ENCODE measurements around the gene CA14. TPM values are rescaled to one million over a fixed set of nuclear protein-coding genes. Genes with fewer than 3 reads are reported as not detected.

CA14 gene
- total and polyA plus RNA-seq, 9 of the 15 experiments (the other 6 are each of a cell fraction or from before 2014, with no cell fraction given) = 0.13 to 0.57 (median 0.26) TPM; not detected in 1

DNA sequence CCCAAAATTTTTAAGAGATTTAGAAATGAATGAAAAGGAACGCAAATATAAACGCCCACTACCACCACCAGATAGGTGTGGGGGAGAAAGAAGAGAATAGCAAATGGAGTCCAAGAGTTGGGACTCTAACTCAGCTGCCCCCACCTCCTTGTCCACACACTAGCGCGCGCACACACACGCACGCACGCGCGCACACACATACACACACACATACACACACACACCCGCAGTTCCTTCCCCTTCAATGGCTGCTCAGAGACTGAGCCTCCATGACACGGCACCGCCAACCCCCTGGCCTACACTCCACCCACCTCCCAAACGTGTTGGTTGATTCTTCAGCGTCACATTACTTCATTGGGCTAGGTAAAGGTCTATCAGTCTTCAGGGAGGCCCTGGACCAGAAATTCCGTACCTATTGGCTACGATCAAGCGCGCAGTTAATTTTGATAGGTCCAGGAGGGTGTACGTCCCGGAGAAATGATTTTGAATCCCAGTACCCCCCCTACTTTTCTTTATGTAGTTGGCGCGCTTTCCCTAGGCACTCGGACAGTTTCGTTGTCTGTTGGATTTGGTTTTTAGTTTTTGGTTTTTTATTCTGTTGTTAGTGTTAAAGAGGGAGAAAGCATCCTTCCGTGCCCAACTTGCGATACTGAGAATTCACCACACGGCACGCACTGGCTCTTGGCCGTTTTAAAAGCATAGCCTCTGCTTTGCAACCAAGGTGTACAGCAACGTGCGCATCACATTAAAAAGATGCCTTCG, 21.5 kb upstream of the CA14 start, which contains the start of gene ANP32E (continued):
- no peak for TF ChIP-seq BRCA1 (IDR thresholded peaks at IDR 0.05)
- no peak for TF ChIP-seq BRCA1 (CRISPR knock-in tag; IDR thresholded peaks at IDR 0.05)
- TF ChIP-seq MEF2D (tag; conservative IDR thresholded peaks at IDR 0.05; ENCODE audit: low read depth) = peak; percentile 12; the same call in 1 of the 2 replicates
- no peak; the same call in 1 of the 2 replicates for TF ChIP-seq RHOXF2B (CRISPR knock-in tag; conservative IDR thresholded peaks at IDR 0.05)
- no peak for TF ChIP-seq ZNF583 (CRISPR knock-in tag; IDR thresholded peaks at IDR 0.05)
- TF ChIP-seq POU5F1 (IDR thresholded peaks at IDR 0.05; ENCODE audit: borderline replicate concordance, low read depth, low read length, partially characterized antibody) = no peak
- no peak for TF ChIP-seq TCF3 (CRISPR knock-in tag; IDR thresholded peaks at IDR 0.05)
- TF ChIP-seq ZNF143 (CRISPR knock-in tag; IDR thresholded peaks at IDR 0.05) = no peak
- no peak for TF ChIP-seq MED1 (CRISPR knock-in tag; IDR thresholded peaks at IDR 0.05; ENCODE audit: borderline replicate concordance)
- peak; percentile 93 for TF ChIP-seq LARP7 (IDR thresholded peaks at IDR 0.05)
- TF ChIP-seq ADNP (tag; IDR thresholded peaks at IDR 0.05) = no peak
- TF ChIP-seq SIRT6 (IDR thresholded peaks at IDR 0.05; ENCODE audit: low read depth, low read length) = no peak
- TF ChIP-seq GTF2B (IDR thresholded peaks at IDR 0.05; ENCODE audit: extremely low read depth, insufficient read length) = no peak
- TF ChIP-seq EHMT2 (IDR thresholded peaks at IDR 0.05) = peak; percentile 49; the same call in 1 of the 2 replicates
- peak; percentile 89 for TF ChIP-seq CXXC5 (CRISPR knock-in tag; IDR thresholded peaks at IDR 0.05)
- TF ChIP-seq, protein P1, sequence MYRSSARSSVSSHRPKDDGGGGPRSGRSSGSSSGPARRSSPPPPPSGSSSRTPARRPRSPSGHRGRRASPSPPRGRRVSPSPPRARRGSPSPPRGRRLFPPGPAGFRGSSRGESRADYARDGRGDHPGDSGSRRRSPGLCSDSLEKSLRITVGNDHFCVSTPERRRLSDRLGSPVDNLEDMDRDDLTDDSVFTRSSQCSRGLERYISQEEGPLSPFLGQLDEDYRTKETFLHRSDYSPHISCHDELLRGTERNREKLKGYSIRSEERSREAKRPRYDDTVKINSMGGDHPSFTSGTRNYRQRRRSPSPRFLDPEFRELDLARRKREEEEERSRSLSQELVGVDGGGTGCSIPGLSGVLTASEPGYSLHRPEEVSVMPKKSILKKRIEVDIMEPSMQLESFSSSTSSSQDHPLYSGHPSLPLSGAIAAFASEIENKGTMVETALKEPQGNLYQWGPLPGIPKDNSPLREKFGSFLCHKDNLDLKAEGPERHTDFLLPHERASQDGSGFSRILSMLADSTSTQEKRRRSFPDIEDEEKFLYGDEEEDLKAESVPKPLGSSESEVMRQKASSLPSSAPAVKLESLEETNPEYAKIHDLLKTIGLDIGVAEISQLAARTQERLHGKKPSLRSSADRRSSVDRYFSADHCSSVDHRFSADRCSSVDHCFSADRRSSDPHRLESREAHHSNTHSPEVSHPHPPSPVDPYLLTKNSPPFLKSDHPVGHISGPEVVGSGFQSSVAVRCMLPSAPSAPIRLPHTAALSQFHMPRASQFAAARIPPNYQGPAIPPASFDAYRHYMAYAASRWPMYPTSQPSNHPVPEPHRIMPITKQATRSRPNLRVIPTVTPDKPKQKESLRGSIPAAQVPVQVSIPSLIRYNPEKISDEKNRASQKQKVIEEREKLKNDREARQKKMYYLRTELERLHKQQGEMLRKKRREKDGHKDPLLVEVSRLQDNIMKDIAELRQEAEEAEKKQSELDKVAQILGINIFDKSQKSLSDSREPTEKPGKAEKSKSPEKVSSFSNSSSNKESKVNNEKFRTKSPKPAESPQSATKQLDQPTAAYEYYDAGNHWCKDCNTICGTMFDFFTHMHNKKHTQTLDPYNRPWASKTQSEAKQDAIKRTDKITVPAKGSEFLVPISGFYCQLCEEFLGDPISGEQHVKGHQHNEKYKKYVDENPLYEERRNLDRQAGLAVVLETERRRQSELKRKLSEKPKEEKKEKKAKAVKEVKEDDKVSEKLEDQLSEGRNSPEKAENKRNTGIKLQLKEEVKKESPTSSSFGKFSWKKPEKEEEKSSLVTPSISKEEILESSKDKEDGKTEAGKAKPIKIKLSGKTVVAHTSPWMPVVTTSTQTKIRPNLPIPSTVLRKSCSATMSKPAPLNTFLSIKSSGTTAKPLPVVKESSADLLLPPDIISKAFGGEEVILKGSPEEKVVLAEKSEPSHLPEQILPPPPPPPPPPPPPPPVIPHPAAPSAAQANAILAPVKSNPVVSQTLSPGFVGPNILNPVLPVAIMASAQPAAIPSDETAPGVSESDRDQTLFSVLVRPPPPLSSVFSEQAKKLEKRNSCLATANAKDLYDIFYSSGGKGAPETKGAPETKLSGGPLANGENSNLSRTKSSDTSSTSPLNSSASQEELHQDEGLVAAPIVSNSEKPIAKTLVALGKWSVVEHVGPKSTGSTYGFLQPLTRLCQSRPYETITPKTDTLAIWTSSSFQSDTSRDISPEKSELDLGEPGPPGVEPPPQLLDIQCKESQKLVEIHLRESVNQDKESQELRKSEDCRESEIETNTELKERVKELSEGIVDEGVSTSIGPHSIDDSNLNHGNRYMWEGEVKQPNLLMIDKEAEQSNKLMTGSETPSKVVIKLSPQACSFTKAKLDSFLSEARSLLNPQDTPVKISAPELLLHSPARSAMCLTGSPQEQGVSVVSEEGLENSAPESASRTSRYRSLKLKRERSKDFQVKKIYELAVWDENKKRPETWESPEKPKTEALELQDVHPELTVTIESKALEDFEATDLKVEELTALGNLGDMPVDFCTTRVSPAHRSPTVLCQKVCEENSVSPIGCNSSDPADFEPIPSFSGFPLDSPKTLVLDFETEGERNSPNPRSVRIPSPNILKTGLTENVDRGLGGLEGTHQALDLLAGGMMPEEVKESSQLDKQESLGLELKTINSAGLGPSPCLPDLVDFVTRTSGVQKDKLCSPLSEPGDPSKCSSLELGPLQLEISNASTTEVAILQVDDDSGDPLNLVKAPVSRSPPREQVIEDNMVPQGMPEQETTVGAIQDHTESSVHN (IDR thresholded peaks at IDR 0.05; ENCODE audit: borderline replicate concordance in 1 of 2, low read depth in 1 of 2) = no peak
- TF ChIP-seq ZNF3 (CRISPR knock-in tag; IDR thresholded peaks at IDR 0.05) = no peak
- TF ChIP-seq ZC3H8 (IDR thresholded peaks at IDR 0.05) = 0 out of 2 replicates have a peak, but pooled peaks have one; percentile 57
- TF ChIP-seq ILK (tag; IDR thresholded peaks at IDR 0.05; ENCODE audit: borderline replicate concordance, low read depth) = no peak

Measured in K562 (cell line).